Panc1 (cell line): ENCODE measurements around the gene ARHGEF40. TPM values are rescaled to one million over a fixed set of nuclear protein-coding genes. Genes with fewer than 3 reads are reported as not detected.

Source experiments
- ATAC-seq: fragments of 200-7000 bp; cut with Tn5 transposase; 2 replicates; pipeline ENCODE4 v1.9.1; 2020; ENCODE audit warnings: mild to moderate bottlenecking, moderate library complexity
- BruUV-seq: library from RNA; stranded (reverse); fragments of 400-500 nt; replicated peaks from 2 replicates; lab custom pipeline; 2021; lab: Mats Ljungman, UMichigan
- CTCF ChIA-PET: fragments of 300-600 bp; sonication (Branson Sonifier 250); formaldehyde crosslinking; loops from one replicate; lab custom pipeline; 2022; ENCODE audit warnings: antibody characterized with exemption; lab: Charles Lee
- POLR2A ChIA-PET: fragments of 300-600 bp; sonication (Branson Sonifier 250); formaldehyde crosslinking; loops from one replicate; lab custom pipeline; 2022; ENCODE audit warnings: antibody characterized with exemption; lab: Charles Lee
- DNase-seq: peaks from one replicate; pipeline ENCODE4 v3.0.0-alpha.2; 2010; ENCODE audit warnings: low read depth, low spot score
- H3K27ac ChIP-seq: 2 replicates; pipeline ENCODE4 v1.5.1; 2011; ENCODE audit warnings: mild to moderate bottlenecking, low read length, inconsistent platforms
- H3K27me3 ChIP-seq: fragments of 200-500 bp; sonication (Bioruptor generic); 2 replicates; pipeline ENCODE4 v1.6.0; 2014; ENCODE audit warnings: low read length, inconsistent platforms; ENCODE audit not compliant: control insufficient read depth, insufficient read depth
- H3K36me3 ChIP-seq: fragments of 200-500 bp; sonication (Bioruptor generic); 2 replicates; pipeline ENCODE4 v1.5.1; 2014; ENCODE audit warnings: inconsistent platforms, mild to moderate bottlenecking, low read length, moderate library complexity; ENCODE audit not compliant: control insufficient read depth, insufficient read depth
- H3K4me1 ChIP-seq: 2 replicates; pipeline ENCODE4 v1.5.1; 2011; ENCODE audit warnings: inconsistent platforms, mild to moderate bottlenecking, low read length, moderate library complexity; ENCODE audit not compliant: control insufficient read depth, insufficient read depth
- H3K4me3 ChIP-seq, 2 experiments: 2 replicates each; pipeline ENCODE4 v1.5.1; 2011 to 2012; ENCODE audit warnings: low read depth in 2 of 2, low read length in 2 of 2, mild to moderate bottlenecking in 2 of 2, inconsistent platforms in 1 of 2, moderate library complexity in 1 of 2
- H3K9me3 ChIP-seq: fragments of 200-500 bp; sonication (Bioruptor generic); 2 replicates; pipeline ENCODE4 v1.5.1; 2014; ENCODE audit warnings: low read depth, mild to moderate bottlenecking, inconsistent platforms, low read length, moderate library complexity; ENCODE audit not compliant: control insufficient read depth, insufficient read depth
- POLR2AphosphoS5 ChIP-seq: IDR thresholded peaks from 2 replicates; pipeline ENCODE4 v1.6.1; 2012; ENCODE audit warnings: mild to moderate bottlenecking, low read depth, low read length, moderate library complexity
- REST ChIP-seq, 2 experiments: IDR thresholded peaks; 2 replicates each; pipeline ENCODE4 v1.6.1; 2011 to 2012; ENCODE audit warnings: low read depth in 2 of 2, control low read depth in 1 of 2, low read length in 1 of 2, mild to moderate bottlenecking in 1 of 2, moderate library complexity in 1 of 2; ENCODE audit not compliant: insufficient read depth in 1 of 2
- SIN3A ChIP-seq: IDR thresholded peaks from 2 replicates; pipeline ENCODE4 v1.6.1; 2012; ENCODE audit warnings: low read depth, mild to moderate bottlenecking, low read length, moderate library complexity, borderline replicate concordance; ENCODE audit not compliant: insufficient read depth
- TCF7L2 ChIP-seq: IDR thresholded peaks from 2 replicates; pipeline ENCODE4 v1.6.1; 2011; ENCODE audit warnings: mild to moderate bottlenecking, low read depth, low read length, inconsistent platforms
- in situ Hi-C: cut with HindIII; loops from 2 replicates; pipeline ENCODE4 v1.10.0; 2016; ENCODE audit warnings: low sequenced_read_pairs, low pct_unique_long_range_greater_than_20kb
- intact Hi-C: fragments of 100-400 bp; cut with micrococcal nuclease; formaldehyde crosslinking; loops from one replicate; pipeline ENCODE4 v1.10.0; 2022; ENCODE audit not compliant: unreplicated experiment
- total RNA-seq: library from RNA; stranded (reverse); gene quantifications from one replicate; pipeline ENCODE4 v1.2.1, GENCODE V29; 2021; ENCODE audit not compliant: unreplicated experiment
- TF ChIP-seq, protein P1 (sequence below): fragments of 450-650 bp; IDR thresholded peaks from 2 replicates; pipeline ENCODE4 v1.5.1; 2017; ENCODE audit warnings: mild to moderate bottlenecking

Gene ARHGEF40
- total RNA-seq, 1 experiment from 2014 or later, result 11.1 TPM

DNA sequence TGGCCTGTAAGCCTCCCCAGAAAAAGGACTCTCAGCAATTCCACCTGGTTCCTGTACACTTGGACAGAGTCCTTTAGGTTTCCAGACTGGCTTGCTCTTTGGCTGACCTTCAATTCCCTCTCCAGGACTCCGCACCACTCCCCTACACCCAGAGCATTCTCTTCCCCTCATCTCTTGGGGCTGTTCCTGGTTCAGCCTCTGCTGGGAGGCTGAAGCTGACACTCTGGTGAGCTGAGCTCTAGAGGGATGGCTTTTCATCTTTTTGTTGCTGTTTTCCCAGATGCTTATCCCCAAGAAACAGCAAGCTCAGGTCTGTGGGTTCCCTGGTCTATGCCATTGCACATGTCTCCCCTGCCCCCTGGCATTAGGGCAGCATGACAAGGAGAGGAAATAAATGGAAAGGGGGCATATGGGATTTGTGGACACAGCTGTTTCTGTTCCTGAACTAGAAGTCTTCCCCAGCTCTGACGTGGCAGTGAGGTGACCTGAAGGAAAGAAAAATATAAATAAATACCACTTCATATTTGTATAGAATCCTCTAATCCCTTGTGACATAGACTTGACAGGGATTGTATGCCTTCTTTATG lies 26.6 kb upstream of the ARHGEF40 start:
- POLR2A ChIA-PET, result no interaction called here

DNA sequence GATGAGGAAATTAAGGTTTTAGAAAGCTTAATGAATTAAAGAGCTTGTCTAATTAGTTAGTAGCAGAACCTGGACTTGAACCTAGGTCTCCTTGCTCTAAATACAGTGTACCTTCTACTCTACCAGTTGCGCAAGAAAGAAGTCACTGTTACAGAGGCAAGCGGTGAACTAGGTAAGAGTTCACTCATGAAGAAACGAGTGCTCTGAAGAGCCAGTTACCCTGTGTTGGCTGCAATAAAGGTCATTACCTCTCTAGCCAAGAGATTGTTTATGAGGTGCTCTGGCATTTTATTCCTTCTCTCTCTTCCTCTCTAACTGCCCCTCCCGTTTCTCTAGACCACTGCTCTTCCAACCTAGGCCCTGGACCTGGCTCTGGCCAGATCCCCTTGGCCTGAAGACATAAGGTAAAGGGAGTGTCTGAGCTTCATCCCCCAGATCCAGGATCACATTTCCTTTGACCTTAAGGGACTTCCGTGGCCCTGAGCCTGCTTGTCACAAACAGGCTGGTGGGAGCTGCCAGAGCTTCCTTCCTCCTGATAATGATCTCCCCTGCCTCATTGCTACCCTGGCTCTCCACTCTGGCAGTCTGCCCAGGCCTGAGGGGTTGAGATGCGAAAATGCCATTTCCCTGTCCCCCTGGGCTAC lies 26.0 kb upstream of the ARHGEF40 start:
- ATAC-seq (no peak), DNase-seq (no peak)
- Histone ChIP-seq H3K27ac (no peak overlapping the region), H3K36me3 (no peaks in the 10 kb centered on the region), H3K9me3 (no peaks in the 10 kb centered on the region), H3K27me3 (peaks cover 2% of the 10 kb centered on the region; the same call in 1 of the 2 replicates), H3K4me3 (no peak overlapping the region), H3K4me1 (no peaks in the 10 kb centered on the region)
- no TSS peak for BruUV-seq
- intact Hi-C loops (no loop called here), in situ Hi-C loops (no loop called here)
- CTCF ChIA-PET, result interaction anchor here (0.5 to 1.2 kb wide), 4 partner anchors 29 to 171 kb away, joined by 4 to 5 read pairs (median 5); no protein-coding TSS in a partner anchor
- no peak for TF ChIP-seq POLR2AphosphoS5
- TF ChIP-seq REST (IDR thresholded peaks at IDR 0.05; ENCODE audit: insufficient read depth in 1 of 2, low read depth in 2 of 2, low read length in 1 of 2), result no peak
- TF ChIP-seq TCF7L2, result no peak
- TF ChIP-seq, protein P1, sequence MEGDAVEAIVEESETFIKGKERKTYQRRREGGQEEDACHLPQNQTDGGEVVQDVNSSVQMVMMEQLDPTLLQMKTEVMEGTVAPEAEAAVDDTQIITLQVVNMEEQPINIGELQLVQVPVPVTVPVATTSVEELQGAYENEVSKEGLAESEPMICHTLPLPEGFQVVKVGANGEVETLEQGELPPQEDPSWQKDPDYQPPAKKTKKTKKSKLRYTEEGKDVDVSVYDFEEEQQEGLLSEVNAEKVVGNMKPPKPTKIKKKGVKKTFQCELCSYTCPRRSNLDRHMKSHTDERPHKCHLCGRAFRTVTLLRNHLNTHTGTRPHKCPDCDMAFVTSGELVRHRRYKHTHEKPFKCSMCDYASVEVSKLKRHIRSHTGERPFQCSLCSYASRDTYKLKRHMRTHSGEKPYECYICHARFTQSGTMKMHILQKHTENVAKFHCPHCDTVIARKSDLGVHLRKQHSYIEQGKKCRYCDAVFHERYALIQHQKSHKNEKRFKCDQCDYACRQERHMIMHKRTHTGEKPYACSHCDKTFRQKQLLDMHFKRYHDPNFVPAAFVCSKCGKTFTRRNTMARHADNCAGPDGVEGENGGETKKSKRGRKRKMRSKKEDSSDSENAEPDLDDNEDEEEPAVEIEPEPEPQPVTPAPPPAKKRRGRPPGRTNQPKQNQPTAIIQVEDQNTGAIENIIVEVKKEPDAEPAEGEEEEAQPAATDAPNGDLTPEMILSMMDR, result no peak
- no peak for TF ChIP-seq SIN3A
- POLR2A ChIA-PET, result no interaction called here

More for the DNA sequence above, 26.6 kb upstream of the ARHGEF40 start:
- Histone ChIP-seq H3K27ac (no peak overlapping the region), H3K27me3 (peaks cover 2% of the 10 kb centered on the region), H3K9me3 (no peaks in the 10 kb centered on the region), H3K4me1 (no peaks in the 10 kb centered on the region), H3K36me3 (no peaks in the 10 kb centered on the region), H3K4me3 (no peak overlapping the region)
- TF ChIP-seq TCF7L2, result no peak
- no peak for TF ChIP-seq SIN3A
- TF ChIP-seq POLR2AphosphoS5, result no peak
- CTCF ChIA-PET, result interaction anchor here (0.5 to 1.2 kb wide), 3 partner anchors 29 to 171 kb away, joined by 4 to 5 read pairs (median 5); no protein-coding TSS in a partner anchor
- in situ Hi-C loops (no loop called here), intact Hi-C loops (no loop called here)
- ATAC-seq (no peak), DNase-seq (no peak)
- no TSS peak for BruUV-seq

GRCh38 chr14:21047378-21047781 lies 22.7 kb upstream of the ARHGEF40 start:
- H3K27ac ChIP-seq, result no peak overlapping the region
- no peaks in the 10 kb centered on the region for H3K4me1 ChIP-seq
- CTCF ChIA-PET, result interaction anchor here (1.1 kb wide), 1 partner anchor 32 kb away, joined by 4 read pairs; no protein-coding TSS in a partner anchor
- no TSS peak for BruUV-seq
- no peak for DNase-seq
- in situ Hi-C loops (no loop called here), intact Hi-C loops (no loop called here)
- no peak for ATAC-seq
- POLR2A ChIA-PET, result no interaction called here
- no peaks in the 10 kb centered on the region for H3K9me3 ChIP-seq
- H3K4me3 ChIP-seq, result no peak overlapping the region
- peaks cover 2% of the 10 kb centered on the region; the same call in 1 of the 2 replicates for H3K27me3 ChIP-seq
- no peaks in the 10 kb centered on the region for H3K36me3 ChIP-seq
- TF ChIP-seq POLR2AphosphoS5, result no peak
- TF ChIP-seq TCF7L2, result no peak
- TF ChIP-seq SIN3A, result no peak
- TF ChIP-seq, protein P1, result no peak
